ENCODE data around the gene CHD1L. TPM values are rescaled to one million over a fixed set of nuclear protein-coding genes. Genes with fewer than 3 reads are reported as not detected.

Gene CHD1L
- total and polyA plus RNA-seq, 2 of the 13 experiments (the other 11 are each of a cell fraction or from before 2014, with no cell fraction given): 74.3 to 111 TPM

GRCh38 chr1:147242449-147243227, at the start of gene CHD1L (continued):
- no peak for TF ChIP-seq KAT2B (IDR thresholded peaks at IDR 0.05; ENCODE audit: borderline replicate concordance, low read depth, low read length)
- peak; percentile 66 for TF ChIP-seq HDAC2 (CRISPR knock-in tag; IDR thresholded peaks at IDR 0.05)
- 0 out of 2 replicates have a peak, but pooled peaks have one; percentile 12 for TF ChIP-seq XBP1 (CRISPR knock-in tag; IDR thresholded peaks at IDR 0.05)
- no peak for TF ChIP-seq FOXA1 (IDR thresholded peaks at IDR 0.05)
- TF ChIP-seq FOXA1 (CRISPR knock-in tag; IDR thresholded peaks at IDR 0.05): peak; percentile 50
- no peak for TF ChIP-seq PRPF4 (IDR thresholded peaks at IDR 0.05; ENCODE audit: low read depth, low read length, poor library complexity, severe bottlenecking)
- no peak for TF ChIP-seq SMARCE1 (IDR thresholded peaks at IDR 0.05; ENCODE audit: borderline replicate concordance)
- no peak for TF ChIP-seq ZNF7 (CRISPR knock-in tag; IDR thresholded peaks at IDR 0.05)
- TF ChIP-seq BRCA1 (CRISPR knock-in tag; IDR thresholded peaks at IDR 0.05): peak; percentile 73
- TF ChIP-seq ATF1 (CRISPR knock-in tag; IDR thresholded peaks at IDR 0.05): no peak
- no peak; the same call in 1 of the 2 replicates for TF ChIP-seq ZBTB26 (CRISPR knock-in tag; IDR thresholded peaks at IDR 0.05; ENCODE audit: borderline replicate concordance)
- no peak for TF ChIP-seq ZZZ3 (CRISPR knock-in tag; IDR thresholded peaks at IDR 0.05; ENCODE audit: borderline replicate concordance)
- TF ChIP-seq SALL1 (CRISPR knock-in tag; IDR thresholded peaks at IDR 0.05): peak; percentile 94
- peak; percentile 93 for TF ChIP-seq NFKB2 (CRISPR knock-in tag; IDR thresholded peaks at IDR 0.05; ENCODE audit: borderline replicate concordance)
- TF ChIP-seq WIZ (CRISPR knock-in tag; IDR thresholded peaks at IDR 0.05): no peak
- peak; percentile 53 for TF ChIP-seq SPEN (CRISPR knock-in tag; IDR thresholded peaks at IDR 0.05; ENCODE audit: low read depth)
- peak; percentile 95 for TF ChIP-seq ZFX (CRISPR knock-in tag; IDR thresholded peaks at IDR 0.05; ENCODE audit: low read depth)
- peak; percentile 65; the same call in 1 of the 2 replicates for TF ChIP-seq SKIL (CRISPR knock-in tag; IDR thresholded peaks at IDR 0.05; ENCODE audit: borderline replicate concordance)
- peak; percentile 28; the same call in 1 of the 2 replicates for TF ChIP-seq ZNF275 (CRISPR knock-in tag; IDR thresholded peaks at IDR 0.05; ENCODE audit: borderline replicate concordance)
- peak; percentile 45; the same call in 1 of the 2 replicates for TF ChIP-seq DMAP1 (CRISPR knock-in tag; IDR thresholded peaks at IDR 0.05)
- peak; percentile 78; the same call in 1 of the 2 replicates for TF ChIP-seq POGZ (CRISPR knock-in tag; IDR thresholded peaks at IDR 0.05)
- peak; percentile 36 for TF ChIP-seq AGO1 (IDR thresholded peaks at IDR 0.05; ENCODE audit: low read depth, low read length, poor library complexity, severe bottlenecking)
- peak; percentile 43; the same call in 1 of the 2 replicates for TF ChIP-seq GLMP (CRISPR knock-in tag; IDR thresholded peaks at IDR 0.05; ENCODE audit: borderline replicate concordance)
- no peak for TF ChIP-seq ELF4 (CRISPR knock-in tag; IDR thresholded peaks at IDR 0.05; ENCODE audit: borderline replicate concordance)
- peak; percentile 91; the same call in 1 of the 2 replicates for TF ChIP-seq THYN1 (CRISPR knock-in tag; IDR thresholded peaks at IDR 0.05; ENCODE audit: borderline replicate concordance, low read depth)
- TF ChIP-seq SAP130 (CRISPR knock-in tag; IDR thresholded peaks at IDR 0.05; ENCODE audit: low read depth): peak; percentile 81
